ENCODE results near the gene SORL1-AS1.

SORL1-AS1 gene

DNA sequence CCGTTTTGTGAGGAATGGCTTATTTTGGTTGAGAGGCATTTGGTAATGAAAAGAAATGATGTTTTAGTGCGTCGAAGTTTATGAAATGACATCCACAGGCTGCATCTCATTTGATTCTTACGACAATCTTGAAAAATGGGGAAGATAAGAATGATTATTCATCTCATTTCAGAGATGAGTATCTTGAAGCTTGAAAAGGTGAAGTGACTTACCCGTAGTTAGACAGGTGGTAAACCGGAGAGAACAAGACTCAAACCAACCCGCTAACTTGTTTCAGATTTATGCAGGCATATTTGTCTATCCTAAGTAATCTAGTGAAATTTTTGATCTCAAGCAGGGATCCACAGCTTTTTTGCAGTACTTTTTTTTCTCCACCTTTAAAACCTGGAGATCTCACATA, 9.1 kb upstream of the SORL1-AS1 start:
- Histone ChIP-seq H3K4me2 (ENCODE audit: low read length, poor library complexity, severe bottlenecking) (no peak overlapping the region), H3K23ac (ENCODE audit: low read length in 2 of 2) (no peak overlapping the region), H3K36me3 (ENCODE audit: control insufficient read depth in 1 of 2, insufficient read depth in 2 of 2, low read depth in 1 of 2, low read length in 2 of 2) (no peaks in the 10 kb centered on the region), H3K79me1 (replicated peaks; ENCODE audit: low read length, poor library complexity, severe bottlenecking) (no peaks in the 10 kb centered on the region), H3K18ac (ENCODE audit: low read depth in 1 of 2, low read length in 2 of 2) (no peak overlapping the region), H3K4ac (ENCODE audit: low read depth in 1 of 2, low read length in 2 of 2) (no peak overlapping the region), H4K8ac (ENCODE audit: low read length) (no peak overlapping the region), H3K14ac (ENCODE audit: low read length in 2 of 2) (no peak overlapping the region), H2BK12ac (ENCODE audit: low read length in 2 of 2) (no peak overlapping the region), H3K4me3 (ENCODE audit: insufficient read depth in 1 of 2, low read depth in 1 of 2, low read length in 2 of 2) (no peak overlapping the region), H2BK120ac (ENCODE audit: low read depth, low read length) (no peak overlapping the region), H3K9ac (ENCODE audit: low read length) (no peak overlapping the region), H2BK15ac (ENCODE audit: low read depth, poor library complexity, severe bottlenecking) (no peak overlapping the region), H3K9me3 (ENCODE audit: control insufficient read depth, low read length) (no peaks in the 10 kb centered on the region), H3K27me3 (ENCODE audit: control insufficient read depth in 1 of 2, insufficient read depth in 1 of 2, low read length in 2 of 2) (peaks cover 4 to 37% of the 10 kb centered on the region in 2 experiments), H2AK5ac (ENCODE audit: low read length, severe bottlenecking) (no peak overlapping the region), H2BK5ac (ENCODE audit: low read depth, low read length, poor library complexity, severe bottlenecking) (no peak overlapping the region), H3K4me1 (ENCODE audit: control insufficient read depth, insufficient read depth, low read depth, low read length) (peaks cover 13% of the 10 kb centered on the region), H4K91ac (ENCODE audit: low read length) (no peak overlapping the region), H3K27ac (ENCODE audit: low read length, poor library complexity, severe bottlenecking) (no peak overlapping the region), H2AFZ (ENCODE audit: low read depth, low read length) (no peak overlapping the region)
- DNase-seq = no peak
- 96% methylated on average over 7 of the region's 7 CpGs for WGBS

DNA sequence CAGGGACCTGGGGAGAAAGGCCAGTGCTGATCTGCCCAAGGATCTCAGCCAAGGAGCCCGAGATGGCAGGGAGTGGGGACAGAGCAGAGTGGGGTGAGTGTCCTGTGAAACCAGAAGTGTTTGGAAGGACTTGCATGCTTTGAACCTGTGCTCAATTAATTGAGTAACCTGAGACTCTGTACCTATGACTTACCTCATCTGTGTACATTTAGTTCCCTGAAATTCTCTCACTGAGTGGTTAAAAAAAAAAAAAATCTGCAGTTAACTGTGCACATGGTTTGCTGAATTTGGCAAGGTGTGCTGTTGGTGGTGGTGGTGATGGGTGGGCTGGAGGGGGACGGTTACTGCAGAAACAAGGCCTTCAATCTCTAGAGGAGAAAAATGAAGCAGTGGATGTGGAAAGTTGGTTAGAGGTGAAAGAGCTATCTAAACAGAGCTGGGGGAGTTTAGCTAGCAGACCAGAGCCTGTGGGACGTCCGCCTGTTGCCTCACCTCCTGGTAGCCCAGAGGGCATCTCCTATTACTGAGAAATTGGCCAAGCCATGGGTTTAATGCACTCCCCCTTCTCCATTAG, 8.3 kb upstream of the SORL1-AS1 start:
- Histone ChIP-seq H3K27me3 (ENCODE audit: control insufficient read depth in 1 of 2, insufficient read depth in 1 of 2, low read length in 2 of 2) (peaks cover 4 to 40% of the 10 kb centered on the region in 2 experiments), H3K79me1 (replicated peaks; ENCODE audit: low read length, poor library complexity, severe bottlenecking) (no peaks in the 10 kb centered on the region), H3K4me1 (ENCODE audit: control insufficient read depth, insufficient read depth, low read depth, low read length) (peaks cover 7% of the 10 kb centered on the region), H3K14ac (ENCODE audit: low read length in 2 of 2) (no peak overlapping the region), H3K23ac (ENCODE audit: low read length in 2 of 2) (no peak overlapping the region), H3K9ac (ENCODE audit: low read length) (no peak overlapping the region), H3K9me3 (ENCODE audit: control insufficient read depth, low read length) (no peaks in the 10 kb centered on the region), H3K4me2 (ENCODE audit: low read length, poor library complexity, severe bottlenecking) (no peak overlapping the region), H3K4me3 (ENCODE audit: insufficient read depth in 1 of 2, low read depth in 1 of 2, low read length in 2 of 2) (no peak overlapping the region), H3K4ac (ENCODE audit: low read depth in 1 of 2, low read length in 2 of 2) (no peak overlapping the region), H4K8ac (ENCODE audit: low read length) (no peak overlapping the region), H2BK5ac (ENCODE audit: low read depth, low read length, poor library complexity, severe bottlenecking) (no peak overlapping the region), H3K36me3 (ENCODE audit: control insufficient read depth in 1 of 2, insufficient read depth in 2 of 2, low read depth in 1 of 2, low read length in 2 of 2) (no peaks in the 10 kb centered on the region), H2BK120ac (ENCODE audit: low read depth, low read length) (no peak overlapping the region), H2AK5ac (ENCODE audit: low read length, severe bottlenecking) (no peak overlapping the region), H3K27ac (ENCODE audit: low read length, poor library complexity, severe bottlenecking) (no peak overlapping the region), H2BK12ac (ENCODE audit: low read length in 2 of 2) (peak overlapping the region in 1 of 2 experiments; percentile 43), H2AFZ (ENCODE audit: low read depth, low read length) (no peak overlapping the region), H2BK15ac (ENCODE audit: low read depth, poor library complexity, severe bottlenecking) (no peak overlapping the region), H3K18ac (ENCODE audit: low read depth in 1 of 2, low read length in 2 of 2) (no peak overlapping the region), H4K91ac (ENCODE audit: low read length) (no peak overlapping the region)
- 94% methylated on average over 2 of the region's 4 CpGs for WGBS
- DNase-seq = no peak

DNA sequence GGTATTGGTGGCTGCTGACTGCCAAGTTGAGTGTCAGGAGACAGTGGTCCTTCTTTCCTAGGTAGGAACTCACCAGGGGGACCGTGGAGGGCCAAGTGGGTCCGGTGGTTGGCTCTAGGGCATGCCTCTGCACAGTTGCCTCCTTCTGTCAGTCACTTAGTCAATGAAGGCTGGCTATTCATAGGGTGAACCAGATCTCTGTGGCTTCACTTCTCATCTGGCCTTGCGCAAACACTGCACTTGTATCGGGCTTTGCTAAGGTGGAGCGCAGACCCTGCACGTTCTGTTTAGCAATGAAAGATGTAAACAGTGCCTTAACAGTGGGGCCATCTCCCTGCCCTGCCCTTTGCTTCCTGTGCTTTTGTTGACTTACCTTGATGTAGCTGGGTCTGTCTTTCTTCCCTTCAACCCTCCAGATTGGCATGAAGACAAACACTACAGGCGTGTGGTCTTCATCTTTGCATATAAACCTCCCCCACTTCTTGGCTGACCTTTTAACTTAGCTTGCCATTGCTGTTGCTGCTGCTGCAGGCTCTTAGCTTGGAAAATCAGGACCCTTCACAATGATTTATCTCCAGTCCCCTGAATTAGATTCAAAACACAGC, 6.7 kb upstream of the SORL1-AS1 start:
- Histone ChIP-seq H2BK120ac (ENCODE audit: low read depth, low read length) (no peak overlapping the region), H3K27me3 (ENCODE audit: control insufficient read depth in 1 of 2, insufficient read depth in 1 of 2, low read length in 2 of 2) (peaks cover 8 to 50% of the 10 kb centered on the region in 2 experiments), H3K9me3 (ENCODE audit: control insufficient read depth, low read length) (no peaks in the 10 kb centered on the region), H2BK12ac (ENCODE audit: low read length in 2 of 2) (no peak overlapping the region), H3K14ac (ENCODE audit: low read length in 2 of 2) (no peak overlapping the region), H3K4me2 (ENCODE audit: low read length, poor library complexity, severe bottlenecking) (no peak overlapping the region), H4K8ac (ENCODE audit: low read length) (no peak overlapping the region), H3K23ac (ENCODE audit: low read length in 2 of 2) (no peak overlapping the region), H3K4me1 (ENCODE audit: control insufficient read depth, insufficient read depth, low read depth, low read length) (peaks cover 3% of the 10 kb centered on the region), H3K9ac (ENCODE audit: low read length) (no peak overlapping the region), H3K4me3 (ENCODE audit: insufficient read depth in 1 of 2, low read depth in 1 of 2, low read length in 2 of 2) (no peak overlapping the region), H2AK5ac (ENCODE audit: low read length, severe bottlenecking) (no peak overlapping the region), H3K36me3 (ENCODE audit: control insufficient read depth in 1 of 2, insufficient read depth in 2 of 2, low read depth in 1 of 2, low read length in 2 of 2) (no peaks in the 10 kb centered on the region), H3K4ac (ENCODE audit: low read depth in 1 of 2, low read length in 2 of 2) (no peak overlapping the region), H3K18ac (ENCODE audit: low read depth in 1 of 2, low read length in 2 of 2) (no peak overlapping the region), H2BK5ac (ENCODE audit: low read depth, low read length, poor library complexity, severe bottlenecking) (no peak overlapping the region), H3K27ac (ENCODE audit: low read length, poor library complexity, severe bottlenecking) (no peak overlapping the region), H4K91ac (ENCODE audit: low read length) (no peak overlapping the region), H2BK15ac (ENCODE audit: low read depth, poor library complexity, severe bottlenecking) (no peak overlapping the region), H3K79me1 (replicated peaks; ENCODE audit: low read length, poor library complexity, severe bottlenecking) (no peaks in the 10 kb centered on the region), H2AFZ (ENCODE audit: low read depth, low read length) (no peak overlapping the region)
- 76% methylated on average over 7 of the region's 7 CpGs for WGBS
- no peak for DNase-seq

DNA sequence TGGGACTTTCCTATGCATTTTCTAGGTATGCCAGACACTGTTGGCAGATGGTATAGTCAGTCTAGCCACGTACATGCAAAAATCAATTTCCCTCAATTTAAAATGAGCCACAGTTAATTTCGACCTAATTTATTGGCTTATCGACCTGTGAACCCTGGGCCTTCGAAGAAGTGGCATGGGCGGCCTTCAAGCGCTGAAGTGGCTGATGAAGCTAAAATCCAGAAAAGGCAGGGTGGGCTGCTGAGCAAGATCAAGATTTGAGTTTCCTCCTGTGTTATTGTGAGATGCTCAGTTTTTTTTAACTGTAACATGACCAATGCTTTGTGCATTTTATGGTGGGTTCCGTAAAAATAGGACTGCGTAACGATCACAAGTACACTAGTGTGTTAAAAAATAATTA, 5.8 kb upstream of the SORL1-AS1 start:
- Histone ChIP-seq H3K4me2 (ENCODE audit: low read length, poor library complexity, severe bottlenecking) (no peak overlapping the region), H3K18ac (ENCODE audit: low read depth in 1 of 2, low read length in 2 of 2) (no peak overlapping the region), H3K4me1 (ENCODE audit: control insufficient read depth, insufficient read depth, low read depth, low read length) (no peaks in the 10 kb centered on the region), H3K79me1 (replicated peaks; ENCODE audit: low read length, poor library complexity, severe bottlenecking) (no peaks in the 10 kb centered on the region), H2BK15ac (ENCODE audit: low read depth, poor library complexity, severe bottlenecking) (no peak overlapping the region), H3K4ac (ENCODE audit: low read depth in 1 of 2, low read length in 2 of 2) (no peak overlapping the region), H3K27me3 (ENCODE audit: control insufficient read depth in 1 of 2, insufficient read depth in 1 of 2, low read length in 2 of 2) (peaks cover 17 to 60% of the 10 kb centered on the region in 2 experiments), H3K23ac (ENCODE audit: low read length in 2 of 2) (no peak overlapping the region), H2AFZ (ENCODE audit: low read depth, low read length) (no peak overlapping the region), H4K91ac (ENCODE audit: low read length) (no peak overlapping the region), H3K27ac (ENCODE audit: low read length, poor library complexity, severe bottlenecking) (no peak overlapping the region), H3K36me3 (ENCODE audit: control insufficient read depth in 1 of 2, insufficient read depth in 2 of 2, low read depth in 1 of 2, low read length in 2 of 2) (no peaks in the 10 kb centered on the region), H2BK120ac (ENCODE audit: low read depth, low read length) (no peak overlapping the region), H2AK5ac (ENCODE audit: low read length, severe bottlenecking) (no peak overlapping the region), H3K9ac (ENCODE audit: low read length) (no peak overlapping the region), H2BK5ac (ENCODE audit: low read depth, low read length, poor library complexity, severe bottlenecking) (no peak overlapping the region), H4K8ac (ENCODE audit: low read length) (no peak overlapping the region), H3K14ac (ENCODE audit: low read length in 2 of 2) (no peak overlapping the region), H3K9me3 (ENCODE audit: control insufficient read depth, low read length) (no peaks in the 10 kb centered on the region), H2BK12ac (ENCODE audit: low read length in 2 of 2) (no peak overlapping the region), H3K4me3 (ENCODE audit: insufficient read depth in 1 of 2, low read depth in 1 of 2, low read length in 2 of 2) (no peak overlapping the region)
- WGBS = 93% methylated on average over 6 of the region's 9 CpGs
- DNase-seq = no peak
